ENCODE data around the gene TRIM73. TPM values are rescaled to one million over a fixed set of nuclear protein-coding genes. Genes with fewer than 3 reads are reported as not detected.
"Not testable (repeated sequence)": the region's sequence is repeated elsewhere in the genome, so short reads cannot be mapped to it uniquely, and the experiment has no call there.

TRIM73 gene
- total RNA-seq, result 5.4 TPM
- long read RNA-seq, partial matches to known transcripts, result 0 of 2 reads
- long read RNA-seq, other reads (novel, unspliced or antisense), result 2 of 2 reads

- DNase-seq (ENCODE audit: low spot score), result not testable (repeated sequence)
These were observed at the start of gene TRIM73 for GRCh38 chr7:75395329-75395728. Gene TRIM73 (plus strand): TSS chr7:75395629. CDS start chr7:75398934, 3,305 bp downstream.

DNA sequence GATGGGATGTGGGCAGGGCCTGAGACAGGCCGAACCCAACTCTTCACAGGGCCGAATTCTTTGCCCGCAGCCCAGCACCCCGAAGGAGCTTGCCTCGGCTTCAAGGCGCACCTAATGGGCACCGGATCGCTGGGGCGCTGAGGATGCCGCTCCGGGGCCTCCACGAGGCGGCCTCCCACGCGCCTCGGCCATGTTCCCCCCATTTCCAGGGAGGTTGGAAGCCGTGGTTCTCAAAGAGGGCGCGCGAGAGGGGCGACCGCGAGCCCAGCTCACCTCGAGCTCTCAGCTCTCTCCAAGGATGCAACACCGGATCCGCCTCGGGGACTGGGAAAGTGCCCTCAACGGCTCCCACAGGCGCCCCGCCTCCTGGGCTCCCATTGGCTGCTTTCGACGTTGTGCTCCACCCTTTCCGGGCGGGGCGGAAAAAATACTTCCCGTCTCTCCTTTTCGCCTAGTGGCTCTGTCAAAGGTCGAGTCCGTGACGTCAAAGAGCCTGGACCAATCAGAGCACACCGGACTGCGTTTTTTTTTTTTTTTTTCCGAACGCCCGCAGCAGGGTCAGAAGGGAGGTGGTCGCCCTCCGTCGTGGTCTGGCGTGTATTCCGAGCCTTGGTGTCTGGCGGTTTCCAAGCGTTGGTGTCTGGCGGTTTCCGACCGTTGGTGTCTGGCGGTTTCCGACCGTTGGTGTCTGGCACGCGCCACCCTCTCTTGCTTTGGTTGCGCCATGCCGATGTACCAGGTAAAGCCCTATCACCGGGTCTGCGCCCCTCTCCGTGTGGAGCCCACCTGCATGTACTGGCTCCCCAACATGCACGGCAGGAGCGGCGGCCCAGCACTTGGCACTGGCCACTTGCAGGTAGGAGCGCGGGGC is 36.5 kb upstream of the TRIM73 start:
- DNase-seq (ENCODE audit: low spot score), result not testable (repeated sequence)

- DNase-seq (ENCODE audit: low spot score), result not testable (repeated sequence)
These were observed 35.9 kb upstream of the TRIM73 start for GRCh38 chr7:75359542-75359848.

DNA sequence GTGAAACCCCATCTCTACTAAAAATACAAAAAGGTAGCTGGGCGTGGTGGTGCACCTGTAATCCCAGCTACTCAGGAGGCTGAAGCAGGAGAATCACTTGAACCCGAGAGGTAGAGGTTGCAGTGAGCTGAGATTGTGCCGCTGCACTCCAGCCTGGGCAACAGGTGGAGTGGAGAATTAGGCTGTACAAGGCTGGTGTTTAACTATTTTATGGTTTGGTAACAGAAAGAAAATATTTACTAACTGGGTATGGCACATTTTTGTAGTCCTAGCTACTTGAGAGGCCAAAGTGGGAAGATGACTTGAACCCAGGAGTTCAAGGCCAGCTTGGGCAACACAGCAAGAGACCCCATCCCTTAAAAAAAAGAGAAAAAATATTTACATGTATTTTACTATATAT is 31.4 kb upstream of the TRIM73 start:
- DNase-seq (ENCODE audit: low spot score), result not testable (repeated sequence)

GRCh38 chr7:75366643-75367042 is 28.8 kb upstream of the TRIM73 start:
- DNase-seq (ENCODE audit: low spot score), result not testable (repeated sequence)

DNA sequence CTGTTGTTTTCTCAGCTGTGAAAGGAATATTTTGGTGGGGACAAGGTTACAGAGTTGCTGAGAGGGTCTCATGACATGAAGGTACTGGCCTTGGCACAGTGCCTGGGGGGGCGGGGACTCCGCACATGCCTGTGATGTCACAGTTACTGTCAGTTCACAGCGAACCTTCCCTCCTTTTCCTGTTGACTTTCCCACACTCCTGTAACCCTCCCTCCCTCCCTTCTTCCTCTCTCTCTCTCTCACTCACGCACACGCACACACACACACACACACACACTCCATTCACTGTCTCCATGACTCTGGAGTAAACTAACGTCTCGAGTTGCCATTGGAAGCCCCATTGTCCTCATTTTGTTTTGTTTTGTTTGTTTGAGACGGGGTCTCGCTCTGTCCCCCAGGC is 28.1 kb upstream of the TRIM73 start:
- DNase-seq (ENCODE audit: low spot score), result not testable (repeated sequence)

GRCh38 chr7:75374144-75374518 is 21.3 kb upstream of the TRIM73 start:
- DNase-seq (ENCODE audit: low spot score), result not testable (repeated sequence)

DNA sequence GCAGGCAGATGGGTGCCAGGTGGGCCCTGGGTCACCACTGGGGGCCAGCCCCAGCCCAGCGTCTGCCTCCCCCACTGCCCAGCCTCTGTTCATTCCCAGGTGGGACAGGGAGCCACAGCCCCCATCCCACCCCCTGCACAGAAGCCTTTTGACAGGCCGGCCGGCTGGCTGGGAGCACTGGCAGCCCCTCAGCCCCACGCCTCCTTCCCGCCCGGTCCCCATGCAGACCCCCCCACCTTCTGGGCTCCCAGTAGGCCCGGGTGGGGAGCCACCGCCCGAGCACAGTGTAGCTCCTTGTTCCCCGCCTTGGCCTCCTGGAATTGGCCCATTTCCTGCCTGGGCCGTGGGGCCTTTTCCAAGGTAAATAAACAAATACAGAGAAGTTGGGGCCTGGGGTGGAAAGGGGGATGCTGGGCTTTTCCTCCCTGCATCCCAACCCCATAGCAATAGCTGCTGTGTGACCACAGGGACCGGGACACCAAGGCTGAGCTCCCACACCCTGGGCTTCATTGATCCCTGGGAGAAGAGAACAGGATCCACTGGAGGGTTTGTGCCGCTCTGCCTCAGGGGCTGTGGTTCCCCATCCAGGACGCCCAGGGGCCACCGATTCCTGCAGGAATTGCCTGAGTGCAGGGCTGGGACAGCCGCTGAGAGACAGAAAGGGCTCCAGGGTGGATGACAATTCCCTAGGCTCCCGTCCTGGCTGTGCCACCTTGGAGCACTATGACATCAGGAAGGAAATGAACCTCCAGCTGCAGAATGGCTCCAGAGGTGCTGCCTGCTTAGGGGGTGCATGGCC is 20.7 kb upstream of the TRIM73 start:
- not testable (repeated sequence) for DNase-seq (ENCODE audit: low spot score)

- not testable (repeated sequence) for DNase-seq (ENCODE audit: low spot score)
These were observed 2.2 kb upstream of the TRIM73 start for GRCh38 chr7:75393194-75393593.

DNA sequence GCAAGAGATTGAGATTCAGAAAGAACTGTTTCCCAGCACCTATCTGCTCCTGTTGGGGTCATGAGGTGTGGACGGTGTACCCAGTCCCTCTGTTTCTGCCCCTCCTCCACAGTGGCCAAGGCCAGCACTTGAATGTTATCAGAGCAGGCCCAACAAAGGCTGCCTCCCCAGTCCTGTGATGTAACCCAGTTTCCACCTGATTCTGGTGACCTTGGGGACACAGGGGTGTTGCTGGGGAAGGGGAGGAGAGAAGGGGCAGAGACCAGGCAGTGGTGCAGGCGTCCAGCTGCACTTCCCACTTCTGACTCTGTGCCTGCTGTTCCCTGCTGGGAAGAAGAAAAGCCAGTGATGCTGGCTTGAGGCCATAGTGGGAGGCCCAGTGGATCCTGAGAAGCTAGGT is 2.4 kb downstream of the TRIM73 start:
- DNase-seq (ENCODE audit: low spot score), result not testable (repeated sequence)

- not testable (repeated sequence) for DNase-seq (ENCODE audit: low spot score)
These were observed 3.6 kb downstream of the TRIM73 start for GRCh38 chr7:75398771-75399700.

GRCh38 chr7:75400575-75400974 is 5.1 kb downstream of the TRIM73 start:
- DNase-seq (ENCODE audit: low spot score), result not testable (repeated sequence)

DNA sequence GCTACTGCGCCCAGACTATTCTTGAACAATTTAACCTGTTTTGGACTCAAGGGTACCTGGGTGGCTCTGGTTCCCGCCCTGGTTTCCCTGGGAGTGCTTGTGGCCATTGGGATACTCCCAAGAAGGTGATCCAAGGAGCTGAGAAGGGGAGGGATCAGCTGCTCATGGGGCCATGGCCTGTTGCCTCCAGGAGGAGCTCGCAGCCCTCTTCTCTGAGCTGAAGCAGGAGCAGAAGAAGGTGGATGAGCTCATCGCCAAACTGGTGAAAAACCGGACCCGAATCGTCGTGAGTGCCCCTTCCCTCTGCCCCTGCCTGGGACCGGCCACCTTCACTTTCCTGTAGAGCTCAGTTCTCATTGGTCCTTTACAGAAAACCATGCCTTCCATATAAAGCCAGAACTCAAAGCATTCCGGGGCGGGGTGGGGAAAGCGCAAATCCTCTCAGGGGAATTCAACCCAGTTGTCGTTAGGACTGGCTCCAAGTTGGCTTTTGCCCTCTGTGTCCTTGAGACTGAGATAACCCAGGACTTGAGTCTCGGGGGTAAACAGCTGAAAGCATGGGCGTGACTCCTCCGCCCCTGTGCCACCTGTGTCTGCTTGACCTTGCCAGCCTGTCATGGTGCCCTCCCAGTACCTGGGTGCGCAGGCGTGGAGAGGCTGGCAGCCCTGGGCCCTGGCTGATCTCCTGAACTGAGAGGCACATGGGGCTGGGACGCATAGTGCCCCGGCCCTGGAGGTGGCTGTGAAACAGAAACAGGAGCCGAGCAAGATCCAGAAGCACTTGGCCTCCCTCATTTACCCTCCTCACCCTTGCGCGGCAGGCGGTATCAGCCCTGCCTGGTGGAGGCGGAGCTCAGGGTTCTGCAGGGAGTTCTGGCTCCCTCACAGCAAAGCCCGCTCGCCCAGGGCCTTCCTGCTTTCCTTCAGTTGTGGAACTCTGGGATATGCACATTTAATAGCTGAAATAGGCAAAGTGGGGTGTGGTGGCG is 8.3 kb downstream of the TRIM73 start:
- DNase-seq (ENCODE audit: low spot score), result not testable (repeated sequence)

DNA sequence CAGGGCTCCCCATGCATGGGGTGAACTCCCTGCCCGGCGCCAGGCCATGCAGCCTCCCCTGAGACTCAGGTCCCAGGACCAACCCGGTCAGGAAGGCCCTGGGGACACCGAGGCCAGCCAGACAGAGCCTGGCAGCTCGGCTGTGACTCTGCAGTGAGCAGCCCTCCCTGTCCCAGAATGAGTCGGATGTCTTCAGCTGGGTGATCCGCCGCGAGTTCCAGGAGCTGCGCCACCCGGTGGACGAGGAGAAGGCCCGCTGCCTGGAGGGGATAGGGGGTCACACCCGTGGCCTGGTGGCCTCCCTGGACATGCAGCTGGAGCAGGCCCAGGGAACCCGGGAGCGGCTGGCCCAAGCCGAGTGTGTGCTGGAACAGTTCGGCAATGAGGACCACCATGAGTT is 9.2 kb downstream of the TRIM73 start:
- not testable (repeated sequence) for DNase-seq (ENCODE audit: low spot score)

GRCh38 chr7:75409880-75410822 is 14.7 kb downstream of the TRIM73 start:
- DNase-seq (ENCODE audit: low spot score), result not testable (repeated sequence)

GRCh38 chr7:75410823-75411173 is 15.4 kb downstream of the TRIM73 start:
- DNase-seq (ENCODE audit: low spot score), result not testable (repeated sequence)

GRCh38 chr7:75414204-75414603 is 18.8 kb downstream of the TRIM73 start:
- DNase-seq (ENCODE audit: low spot score), result not testable (repeated sequence)

DNA sequence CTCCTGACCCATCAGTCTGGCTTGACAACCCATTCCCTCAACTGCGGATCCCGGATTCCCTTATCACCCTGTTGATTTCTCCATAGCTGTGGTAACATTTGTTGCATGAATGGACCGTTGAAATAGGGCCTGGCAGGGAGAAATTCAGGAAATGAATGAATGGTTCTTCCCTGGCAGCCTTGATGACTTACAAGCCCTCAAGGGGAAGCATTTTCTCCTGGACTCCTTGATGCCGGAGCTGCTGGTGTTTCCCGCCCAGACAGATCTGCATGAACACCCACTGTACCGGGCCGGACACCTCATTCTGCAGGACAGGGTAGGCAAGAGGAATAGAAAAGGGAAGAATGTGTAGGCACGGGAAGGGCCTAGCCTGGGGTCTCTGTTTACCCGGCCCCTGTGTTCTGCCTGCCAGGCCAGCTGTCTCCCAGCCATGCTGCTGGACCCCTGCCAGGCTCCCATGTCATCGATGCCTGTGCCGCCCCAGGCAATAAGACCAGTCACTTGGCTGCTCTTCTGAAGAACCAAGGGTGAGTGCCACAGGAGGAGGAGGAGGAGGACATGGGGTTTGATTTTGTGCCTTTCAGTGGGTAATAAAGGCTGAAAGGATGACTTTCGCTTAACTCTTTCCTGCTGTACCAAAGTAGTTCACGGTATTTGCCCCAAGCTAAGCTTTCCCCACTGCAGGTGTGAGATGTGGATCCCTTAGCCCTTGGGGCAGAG is 19.4 kb downstream of the TRIM73 start:
- not testable (repeated sequence) for DNase-seq (ENCODE audit: low spot score)
